Thoracic aorta (tissue), 2 donors: ENCODE measurements around the gene GTF2F1. TPM values are rescaled to one million over a fixed set of nuclear protein-coding genes. Genes with fewer than 3 reads are reported as not detected.

ENCODE experiments used
- ATAC-seq: fragments of 150-250 bp; one replicate; pipeline ENCODE4 v1.8.0; 2017; ENCODE audit warnings: low read depth; ENCODE audit not compliant: insufficient number of reproducible peaks, low FRiP score
- DNase-seq: peaks from one replicate; pipeline ENCODE4 v3.0.0-alpha.2; 2020; ENCODE audit warnings: low spot score
- H3K27ac ChIP-seq, 2 donors: fragments of 200-600 bp; sonication (generic); 1 replicate in 1 of 2; 2 replicates in 1 of 2; pipeline ENCODE4 v1.5.1; 2016; ENCODE audit warnings: mild to moderate bottlenecking in 2 of 2, moderate library complexity in 2 of 2
- H3K27me3 ChIP-seq: fragments of 200-600 bp; sonication (generic); replicated peaks from 2 replicates; pipeline ENCODE4 v1.6.0; 2016; ENCODE audit warnings: mild to moderate bottlenecking; ENCODE audit not compliant: insufficient read depth
- H3K36me3 ChIP-seq: fragments of 200-600 bp; sonication (generic); one replicate; pipeline ENCODE4 v1.5.1; 2016
- H3K4me1 ChIP-seq, 2 donors: fragments of 200-600 bp; sonication (generic); 1 replicate in 1 of 2; 2 replicates in 1 of 2; pipeline versions ENCODE4 v1.5.1 to v1.6.0; 2016; ENCODE audit warnings: low read depth in 2 of 2, mild to moderate bottlenecking in 1 of 2; ENCODE audit not compliant: control insufficient read depth in 1 of 2
- H3K4me3 ChIP-seq: fragments of 200-600 bp; sonication (generic); 2 replicates; pipeline ENCODE4 v1.5.1; 2016; ENCODE audit warnings: mild to moderate bottlenecking
- H3K9me3 ChIP-seq: fragments of 200-600 bp; sonication (generic); 2 replicates; pipeline ENCODE4 v1.5.1; 2016
- total RNA-seq, 2 donors: library from RNA; depleted of rRNA; stranded (reverse); fragments of >200 nt; gene quantifications; one replicate each; pipeline versions ENCODE4 v1.1.0 to v1.2.3, GENCODE V29; 2016
- TF ChIP-seq, protein P1 (sequence below): fragments of 200-600 bp; sonication (generic); IDR thresholded peaks from one replicate; pipeline ENCODE4 v1.5.1; 2019; ENCODE audit warnings: antibody characterized with exemption

The GTF2F1 gene
- total RNA-seq, 2 donors from 2014 or later: 22.7 to 27.7 TPM

DNA sequence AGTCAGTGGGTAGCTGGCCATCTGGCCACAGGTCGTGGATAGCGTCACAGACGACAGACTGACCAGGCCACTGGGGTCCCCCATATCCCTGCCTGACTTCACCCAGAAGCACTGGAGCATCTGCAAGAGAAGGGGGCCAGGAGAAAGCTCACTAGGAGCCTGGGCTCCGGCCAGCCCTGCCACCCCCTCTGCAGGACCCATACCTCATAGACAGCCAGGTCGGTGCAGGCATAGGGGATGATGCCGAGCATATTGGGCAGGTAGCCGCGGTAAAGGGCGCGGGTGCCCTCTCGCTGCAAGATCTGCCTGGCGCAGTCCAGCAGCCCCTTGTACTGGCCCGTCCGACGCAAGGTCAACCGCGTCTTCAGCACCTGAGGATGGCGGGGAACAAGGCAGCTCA, 34.2 kb upstream of the GTF2F1 start:
- DNase-seq (no peak), ATAC-seq (no peak)
- Histone ChIP-seq H3K9me3 (no peaks in the 10 kb centered on the region), H3K27ac (no peak overlapping the region), H3K4me3 (no peak overlapping the region), H3K4me1 (peaks cover 10 to 18% of the 10 kb centered on the region in 2 donors), H3K27me3 (no peaks in the 10 kb centered on the region), H3K36me3 (no peaks in the 10 kb centered on the region)
- TF ChIP-seq, protein P1, sequence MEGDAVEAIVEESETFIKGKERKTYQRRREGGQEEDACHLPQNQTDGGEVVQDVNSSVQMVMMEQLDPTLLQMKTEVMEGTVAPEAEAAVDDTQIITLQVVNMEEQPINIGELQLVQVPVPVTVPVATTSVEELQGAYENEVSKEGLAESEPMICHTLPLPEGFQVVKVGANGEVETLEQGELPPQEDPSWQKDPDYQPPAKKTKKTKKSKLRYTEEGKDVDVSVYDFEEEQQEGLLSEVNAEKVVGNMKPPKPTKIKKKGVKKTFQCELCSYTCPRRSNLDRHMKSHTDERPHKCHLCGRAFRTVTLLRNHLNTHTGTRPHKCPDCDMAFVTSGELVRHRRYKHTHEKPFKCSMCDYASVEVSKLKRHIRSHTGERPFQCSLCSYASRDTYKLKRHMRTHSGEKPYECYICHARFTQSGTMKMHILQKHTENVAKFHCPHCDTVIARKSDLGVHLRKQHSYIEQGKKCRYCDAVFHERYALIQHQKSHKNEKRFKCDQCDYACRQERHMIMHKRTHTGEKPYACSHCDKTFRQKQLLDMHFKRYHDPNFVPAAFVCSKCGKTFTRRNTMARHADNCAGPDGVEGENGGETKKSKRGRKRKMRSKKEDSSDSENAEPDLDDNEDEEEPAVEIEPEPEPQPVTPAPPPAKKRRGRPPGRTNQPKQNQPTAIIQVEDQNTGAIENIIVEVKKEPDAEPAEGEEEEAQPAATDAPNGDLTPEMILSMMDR: no peak

DNA sequence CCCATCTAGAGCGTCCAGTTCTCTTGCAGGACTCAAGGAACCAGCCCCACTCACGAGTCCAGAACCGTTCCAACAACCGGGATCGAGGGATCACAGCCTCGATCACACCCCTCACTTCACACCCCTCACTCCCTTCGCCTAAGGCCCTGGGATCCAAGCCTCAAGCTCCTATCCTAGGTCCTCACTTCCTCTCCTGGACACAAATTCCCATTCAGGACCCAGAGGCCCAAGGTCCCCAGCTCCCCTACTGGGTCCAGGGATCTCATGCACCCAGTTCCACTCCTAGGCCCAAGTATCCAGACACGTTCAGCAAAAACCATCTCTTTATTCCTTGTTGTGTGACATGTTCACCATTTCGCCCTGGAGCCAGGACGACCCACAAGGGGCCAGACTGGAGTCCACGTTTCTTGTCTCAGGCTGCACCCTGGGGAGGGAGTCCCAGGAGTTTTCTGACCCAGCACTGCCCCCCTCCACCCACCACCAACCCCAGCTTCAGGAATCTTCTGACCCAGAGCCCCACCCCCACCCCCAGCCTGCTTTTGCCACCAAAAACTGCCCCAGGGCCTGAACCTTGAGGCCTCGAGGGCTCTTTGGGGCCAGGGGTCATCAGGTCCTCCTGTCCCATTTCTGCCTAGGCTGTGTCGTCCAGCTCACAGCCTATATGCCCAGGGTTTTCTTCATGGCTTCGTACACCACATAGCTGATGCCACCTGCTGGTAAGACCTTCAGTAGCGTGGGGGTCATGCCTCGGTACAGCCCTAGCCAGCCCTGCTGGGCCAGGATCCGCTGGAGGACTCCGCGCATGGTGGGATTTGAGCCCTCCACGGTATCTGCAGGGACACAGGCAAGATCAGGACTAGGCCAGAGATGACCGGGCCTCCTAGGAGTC, 33.0 kb upstream of the GTF2F1 start:
- DNase-seq: no peak
- ATAC-seq: no peak
- Histone ChIP-seq H3K4me3 (peak overlapping the region; percentile 47), H3K27ac (peak overlapping the region; percentile 64 to 68), H3K4me1 (peaks cover 11 to 26% of the 10 kb centered on the region in 2 donors), H3K27me3 (no peaks in the 10 kb centered on the region), H3K36me3 (peaks cover 3% of the 10 kb centered on the region), H3K9me3 (no peaks in the 10 kb centered on the region)
- TF ChIP-seq, protein P1: no peak

DNA sequence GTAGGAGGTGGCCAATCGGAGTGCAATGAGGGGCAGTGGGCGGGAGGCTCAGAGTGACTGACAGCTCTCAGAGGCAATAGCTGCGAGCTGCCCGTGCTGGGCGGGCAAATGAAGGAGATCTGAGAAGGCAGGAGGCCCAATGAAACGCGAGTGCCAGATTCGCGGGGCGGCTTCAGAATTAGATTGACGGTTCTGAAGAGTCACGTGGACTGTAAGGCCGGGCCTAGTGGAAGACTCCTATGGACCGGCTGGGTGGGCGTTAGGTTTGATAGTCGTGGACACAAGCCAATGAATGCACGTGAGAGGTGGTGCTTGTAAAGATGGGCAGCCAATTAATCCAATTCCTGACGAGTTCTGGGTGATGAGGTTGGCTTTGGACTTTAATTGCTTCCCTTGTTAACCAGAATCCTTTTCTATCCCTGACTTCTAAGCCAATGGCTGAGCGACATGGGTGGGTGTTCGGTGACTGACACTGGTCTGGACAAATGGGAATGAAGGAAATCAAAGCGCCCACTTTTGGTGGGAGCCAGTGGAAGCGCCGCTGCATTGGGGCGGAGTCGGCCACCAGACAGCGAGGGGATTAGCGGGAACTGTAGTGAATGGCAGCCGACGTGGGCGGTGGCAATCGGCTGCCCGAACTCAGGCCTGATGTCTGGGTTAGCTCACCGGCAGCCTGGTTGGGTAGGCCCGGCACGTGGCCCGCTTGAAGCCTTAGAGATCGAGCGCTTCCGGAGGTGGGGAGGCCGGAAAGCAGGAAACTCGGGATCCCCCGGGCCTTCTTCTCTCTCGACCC, 32.2 kb upstream of the GTF2F1 start:
- Histone ChIP-seq H3K4me1 (peaks cover 11 to 26% of the 10 kb centered on the region in 2 donors), H3K27ac (peak overlapping the region; percentile 64 to 68), H3K9me3 (no peaks in the 10 kb centered on the region), H3K4me3 (peak overlapping the region; percentile 47), H3K36me3 (peaks cover 11% of the 10 kb centered on the region), H3K27me3 (no peaks in the 10 kb centered on the region)
- DNase-seq: peak; percentile 100
- TF ChIP-seq, protein P1: no peak
- peak; percentile 97 for ATAC-seq

DNA sequence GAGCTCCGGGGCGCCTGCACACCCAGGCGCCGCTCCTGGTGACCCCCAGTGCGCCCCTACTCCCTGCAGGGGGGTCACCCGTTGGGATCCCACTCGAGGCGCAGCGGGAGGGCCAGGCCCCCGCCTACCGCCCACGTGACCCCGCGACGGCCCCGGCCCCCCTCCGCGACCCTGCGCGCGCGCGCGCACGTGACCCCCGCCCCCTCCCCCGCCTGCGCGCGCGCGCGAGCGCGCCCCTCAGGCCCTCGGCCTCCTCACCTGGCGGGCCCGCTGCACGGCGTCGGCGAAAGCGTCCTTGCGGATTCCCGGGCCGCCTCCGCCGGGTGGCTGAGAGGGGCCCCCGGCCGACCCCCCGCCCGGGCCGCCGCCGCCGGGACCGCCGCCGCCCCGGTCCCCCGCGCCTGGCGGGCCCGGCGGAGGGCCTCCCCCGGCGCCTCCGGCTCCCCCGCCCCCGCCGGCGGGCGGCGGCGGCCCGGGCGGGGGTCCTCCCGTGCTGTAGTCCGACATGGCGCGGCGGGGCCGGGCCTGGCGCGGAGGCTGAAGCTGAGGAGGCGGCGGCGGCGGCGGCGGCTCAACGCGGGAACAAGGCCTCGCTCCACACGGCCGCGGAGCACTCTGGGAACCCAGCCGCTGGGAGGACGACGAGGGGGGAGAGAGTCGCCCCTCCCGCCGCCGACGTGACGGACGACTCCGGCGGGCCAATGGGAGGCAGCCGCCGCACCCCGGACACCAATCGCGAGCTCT, 31.4 kb upstream of the GTF2F1 start, which contains the start of gene KHSRP:
Gene KHSRP (minus strand): TSS at position 617 of the 744 bp plus-strand sequence. CDS start 110 bp downstream, at position 507.
- H3K9me3 ChIP-seq: no peaks in the 10 kb centered on the region
- H3K27me3 ChIP-seq: no peaks in the 10 kb centered on the region
- peaks cover 11 to 26% of the 10 kb centered on the region in 2 donors for H3K4me1 ChIP-seq
- no peak for ATAC-seq
- H3K36me3 ChIP-seq: peaks cover 18% of the 10 kb centered on the region
- TF ChIP-seq, protein P1: no peak
- DNase-seq: no peak
- peak within 1 kb of the TSS; percentile 95 for H3K4me3 ChIP-seq
- H3K27ac ChIP-seq: peak within 1 kb of the TSS; percentile 64 to 68
